NCI-H345 treated with DMSO at 0.1 percent for 48 hours (cell line): ENCODE results near the gene DPYD.

Experiments
- DNase-seq: peaks from one replicate; lab custom pipeline; 2025; ENCODE audit not compliant: unreplicated experiment; lab: John Stamatoyannopoulos, UW

The DPYD gene

DNA sequence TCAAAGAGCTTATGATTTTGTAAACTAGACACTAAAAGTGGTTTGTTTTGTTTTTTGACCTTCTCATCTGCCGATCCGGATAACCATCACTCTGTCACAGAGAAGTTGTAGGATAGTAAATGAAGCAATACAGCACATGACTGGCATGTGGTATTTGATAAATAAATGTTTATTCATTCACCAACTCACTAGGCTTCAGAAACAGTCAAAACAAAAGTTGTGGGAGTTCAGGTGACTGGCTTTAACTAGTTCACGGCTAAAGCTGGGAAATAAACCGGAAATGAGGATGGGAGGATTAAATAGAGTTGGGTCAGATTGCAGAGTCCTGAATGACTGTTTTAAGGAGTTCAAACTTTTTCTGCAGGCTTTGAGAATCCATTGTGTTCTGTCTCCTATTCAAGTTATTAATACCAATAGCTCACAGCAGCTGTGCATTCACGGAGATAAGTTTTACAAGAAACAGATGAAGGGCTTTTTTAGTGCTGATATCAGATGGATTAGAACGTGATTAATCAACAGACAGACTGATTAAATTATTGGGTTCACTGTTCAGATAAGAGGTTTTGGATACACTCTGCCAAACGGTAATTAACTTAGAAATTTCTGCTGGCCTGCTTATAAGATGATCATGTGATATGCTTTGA is 463.3 kb downstream of the DPYD start:
- no peak for DNase-seq

DNA sequence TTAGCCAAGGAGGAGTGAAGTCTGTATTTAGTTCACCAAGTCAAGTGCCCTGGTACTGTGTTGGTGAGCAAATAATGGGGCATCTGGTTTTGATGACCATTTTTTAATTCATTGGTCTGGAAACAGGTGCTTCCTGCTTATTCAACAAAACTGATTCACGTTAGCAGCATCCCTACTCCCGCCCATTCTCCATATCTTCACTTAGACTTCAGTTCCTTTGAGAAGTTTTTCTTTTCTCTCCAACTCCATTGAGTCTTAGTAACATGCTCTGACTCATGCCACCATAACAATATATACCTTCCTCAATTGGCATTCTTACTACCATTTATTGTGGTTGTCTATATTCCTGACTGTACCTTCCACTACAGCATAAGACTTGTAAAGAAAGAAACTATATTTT is 468.9 kb downstream of the DPYD start:
- DNase-seq = no peak

DNA sequence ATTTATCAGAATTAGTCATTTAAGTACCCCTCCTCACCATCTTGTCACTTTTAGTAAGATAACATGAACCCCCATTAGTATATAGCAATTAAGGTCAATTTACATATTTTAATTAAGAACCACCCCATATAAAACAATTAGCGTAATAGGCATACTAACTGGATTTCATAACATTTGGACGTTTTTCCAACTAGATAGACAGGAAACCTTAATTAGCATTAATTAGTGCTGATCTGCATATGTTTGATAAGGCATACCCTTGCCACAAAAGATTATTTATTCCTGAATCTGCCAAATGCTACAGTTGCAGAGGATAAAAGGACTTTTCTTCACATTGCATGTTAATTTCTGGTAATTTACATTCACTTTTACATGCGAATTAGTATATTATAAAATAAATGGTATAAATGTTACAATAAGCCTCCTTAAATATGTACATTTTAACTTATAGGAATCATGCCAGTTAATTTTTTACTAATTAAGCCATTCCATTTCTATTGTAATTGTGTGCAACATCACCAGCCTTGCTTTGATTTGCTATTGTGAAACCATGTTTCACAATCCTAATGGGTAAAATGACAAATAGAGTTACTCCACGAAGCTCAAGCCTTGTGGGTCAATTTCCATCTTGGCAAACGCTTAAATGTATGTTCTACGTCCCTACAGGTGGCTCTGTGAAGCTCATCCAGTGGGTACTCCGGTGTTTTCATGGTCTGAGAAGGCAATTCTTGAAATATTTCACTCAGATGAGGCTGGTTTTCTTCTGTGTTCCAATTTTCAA is 469.6 kb downstream of the DPYD start:
- DNase-seq = no peak

DNA sequence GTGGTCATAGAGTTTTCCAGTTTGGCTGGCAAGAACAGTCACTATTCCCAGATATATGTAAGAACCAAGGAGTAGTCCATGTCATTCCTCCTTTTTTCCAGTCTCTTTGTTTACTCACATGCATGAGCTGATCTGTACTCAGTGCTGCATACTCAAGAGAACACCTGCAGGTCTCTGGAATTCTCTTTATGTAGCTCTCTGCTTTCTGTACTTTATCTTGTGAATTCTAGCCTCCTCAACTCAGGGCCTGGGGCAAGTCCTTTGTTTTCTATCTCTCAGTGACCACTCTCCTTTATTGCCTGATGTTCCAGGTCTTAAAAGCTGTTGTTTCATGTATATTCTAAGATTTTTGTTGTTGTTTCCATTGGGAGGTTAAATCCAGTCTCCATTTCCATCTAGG is 478.9 kb downstream of the DPYD start:
- peak; percentile 14 for DNase-seq

DNA sequence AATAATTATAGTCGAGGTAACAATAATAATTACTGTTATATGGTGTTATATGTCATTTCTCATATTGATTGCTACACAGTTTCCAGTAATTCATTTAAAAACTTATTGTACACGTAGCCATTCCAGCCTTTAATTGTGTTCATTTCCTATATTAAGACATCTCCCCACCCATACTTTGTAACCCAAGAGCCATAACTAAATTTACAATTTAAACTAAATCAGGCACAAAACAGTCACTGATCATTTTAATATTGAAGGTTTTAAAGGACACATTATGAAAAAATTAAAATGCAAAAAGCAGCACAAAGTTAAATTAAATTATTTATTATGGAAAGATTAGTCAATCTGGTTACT is 487.0 kb downstream of the DPYD start:
- DNase-seq = no peak

DNA sequence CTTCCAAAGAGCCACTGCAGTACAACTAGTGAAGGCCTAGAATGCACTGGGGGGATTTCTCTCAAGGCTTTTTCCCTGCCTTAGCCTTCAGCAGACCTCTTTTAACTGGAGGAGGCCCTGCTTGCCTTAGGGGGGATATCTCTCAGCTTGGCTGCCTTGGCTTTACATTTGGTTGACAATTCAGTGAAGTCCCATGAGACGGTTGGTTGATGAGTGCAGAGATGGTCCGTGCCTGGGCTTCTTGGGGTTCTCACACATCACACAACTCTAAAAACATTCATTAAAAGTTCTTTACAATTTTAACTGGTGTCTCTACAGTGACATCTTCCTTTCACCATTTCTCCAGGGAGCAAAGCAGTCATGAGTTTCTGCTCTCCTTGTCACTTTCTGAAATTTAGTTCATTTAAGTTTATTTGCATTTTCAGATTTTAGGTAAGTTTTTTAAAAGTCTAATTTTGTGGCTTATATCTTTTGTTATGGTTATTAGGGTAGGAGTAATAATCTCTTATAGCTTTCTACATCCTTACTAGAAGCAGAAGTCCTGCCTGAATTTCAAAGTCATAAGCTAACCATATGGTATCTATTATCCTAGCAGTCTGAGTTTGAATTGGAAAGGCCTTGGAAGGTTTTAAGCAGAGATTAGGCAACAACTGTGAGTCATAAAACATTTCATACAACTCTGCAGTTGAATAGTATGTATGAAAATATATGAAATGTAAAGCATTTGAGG is 487.6 kb downstream of the DPYD start:
- no peak for DNase-seq

DNA sequence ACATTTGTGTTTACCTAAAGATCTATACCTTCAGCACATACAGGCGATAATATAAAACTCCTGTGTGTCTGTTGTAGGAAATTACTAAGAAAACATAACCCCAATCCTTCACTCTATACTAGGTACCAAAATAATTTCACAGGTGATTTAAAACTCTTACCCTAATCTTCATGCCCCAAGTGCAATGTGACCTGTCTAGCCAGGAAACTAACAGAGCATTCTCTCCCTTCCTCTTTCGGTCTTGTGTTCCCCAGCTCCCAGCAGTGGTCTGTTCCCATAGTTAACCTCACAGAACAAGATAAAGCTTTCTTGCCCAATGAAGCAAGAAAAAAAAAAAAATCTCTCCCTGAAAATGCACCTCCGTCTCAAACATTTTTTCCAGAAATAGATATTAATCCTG is 493.5 kb downstream of the DPYD start:
- DNase-seq = no peak

DNA sequence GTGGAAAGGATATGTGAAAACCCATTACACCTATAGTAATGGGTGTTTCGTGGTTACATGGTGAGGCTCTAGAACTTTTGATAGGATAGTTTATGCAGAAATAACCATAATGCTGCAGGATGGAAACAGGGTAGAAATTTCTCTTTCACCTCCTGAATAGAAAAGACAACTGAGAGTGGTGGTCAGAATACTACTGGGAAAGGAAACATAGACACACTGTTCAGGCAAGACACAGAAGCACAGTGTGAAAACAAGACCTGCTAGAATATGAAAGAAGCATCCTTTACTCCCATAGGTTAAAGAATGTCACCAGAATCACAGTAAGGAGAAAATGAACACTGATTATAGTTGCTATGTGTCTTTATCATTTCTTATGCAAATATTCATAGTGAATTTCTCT is 496.6 kb downstream of the DPYD start:
- DNase-seq = no peak

DNA sequence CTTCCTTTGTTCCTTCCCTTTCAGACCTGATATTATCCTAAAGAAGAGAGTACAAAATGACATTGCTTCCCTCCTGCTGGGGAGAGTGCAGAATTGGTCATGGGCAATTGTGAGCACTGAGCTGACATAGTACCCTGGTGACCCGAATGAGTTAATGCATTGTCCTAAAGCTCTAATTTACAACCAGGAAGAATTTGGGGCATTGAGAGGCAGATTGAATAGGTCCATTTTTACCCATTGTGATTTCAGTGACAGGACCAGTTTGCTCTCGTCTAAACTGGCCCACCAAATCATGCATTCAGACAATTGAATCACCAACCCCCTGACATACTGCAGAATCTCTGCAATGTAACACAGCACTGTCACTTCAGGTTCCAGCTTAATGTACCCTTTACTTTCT is 497.4 kb downstream of the DPYD start:
- DNase-seq = no peak

DNA sequence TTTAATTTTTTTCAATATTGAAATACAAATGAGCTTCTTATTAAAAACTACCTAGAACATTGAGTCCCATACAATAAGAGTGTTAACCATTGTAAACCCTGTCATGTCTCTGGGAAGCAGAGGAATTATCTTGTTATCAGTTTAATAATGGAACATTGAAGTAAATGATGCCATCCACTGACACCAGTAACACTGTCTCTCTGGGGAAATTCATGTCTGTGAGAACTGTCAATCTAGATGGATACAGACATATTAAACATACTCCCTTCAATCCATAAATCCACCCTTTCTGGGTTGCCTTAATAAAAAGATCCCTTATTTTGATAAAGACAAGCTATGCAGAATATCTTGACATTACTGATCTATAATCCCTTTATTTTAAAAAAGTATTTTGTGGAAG is 503.2 kb downstream of the DPYD start:
- DNase-seq = no peak

DNA sequence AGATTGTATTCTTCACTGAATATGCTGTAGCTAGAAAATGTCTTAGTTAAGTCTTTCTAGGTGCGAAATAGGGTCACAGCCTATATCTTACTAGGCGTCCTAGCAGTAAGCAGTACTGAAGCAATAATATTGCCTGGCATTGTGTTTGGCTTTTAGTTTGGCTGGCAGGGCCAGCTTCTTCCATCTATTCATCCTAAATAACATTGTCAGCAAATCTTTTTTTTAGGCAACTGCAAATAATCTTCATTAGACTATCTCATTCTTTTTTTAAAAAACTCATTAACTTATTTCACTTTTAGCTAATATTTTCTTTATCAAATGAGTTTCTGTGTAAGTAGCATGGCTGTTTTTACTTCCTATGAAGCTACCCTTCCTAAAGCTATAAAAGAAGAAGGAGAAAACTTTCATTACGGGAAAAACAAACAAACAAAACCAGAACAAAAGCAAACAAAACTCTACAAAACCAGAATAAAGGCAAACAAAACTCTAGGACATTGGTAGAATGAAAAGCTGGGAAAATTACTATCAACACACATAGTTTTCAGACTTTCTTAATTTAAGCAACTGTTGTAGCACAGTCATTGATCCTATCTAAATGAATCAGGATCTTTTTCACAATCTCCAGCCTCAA is 506.0 kb downstream of the DPYD start:
- no peak for DNase-seq

DNA sequence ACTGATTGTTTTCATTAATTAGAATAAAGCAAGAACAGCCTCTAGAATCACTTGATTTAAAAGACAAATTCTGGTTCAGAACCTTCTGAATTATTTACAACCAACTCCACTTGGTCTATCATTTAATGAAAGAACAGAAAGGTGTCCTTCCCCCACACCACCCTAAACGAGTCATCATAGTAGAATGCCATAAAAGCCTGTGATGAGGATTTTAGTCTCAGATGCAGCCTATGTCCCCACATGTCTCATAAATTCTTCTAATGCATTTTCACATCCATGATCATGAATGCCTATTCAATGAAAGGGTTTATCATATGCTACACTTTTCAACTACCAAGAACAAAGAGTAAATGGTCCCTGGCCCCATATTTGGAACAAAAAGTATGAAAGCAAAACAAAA is 508.1 kb downstream of the DPYD start:
- no peak for DNase-seq

DNA sequence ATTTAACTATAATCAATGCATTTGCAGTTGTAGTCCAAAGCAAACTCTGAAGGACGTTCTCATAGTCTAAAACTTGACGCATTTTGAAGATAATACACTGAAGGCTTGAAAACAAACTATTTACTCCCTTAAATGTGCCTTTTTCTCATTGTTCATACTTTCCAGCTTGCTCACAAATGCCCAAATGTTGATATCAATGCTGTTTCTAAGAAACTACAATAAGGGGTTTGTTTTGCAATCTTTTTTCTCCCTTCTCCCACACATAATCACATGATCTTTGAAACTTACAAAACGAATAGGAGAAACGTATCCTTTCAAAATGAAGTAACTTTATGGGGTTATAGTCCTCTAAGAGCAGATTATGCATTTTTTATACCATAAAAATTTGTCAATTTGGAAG is 508.7 kb downstream of the DPYD start:
- no peak for DNase-seq

DNA sequence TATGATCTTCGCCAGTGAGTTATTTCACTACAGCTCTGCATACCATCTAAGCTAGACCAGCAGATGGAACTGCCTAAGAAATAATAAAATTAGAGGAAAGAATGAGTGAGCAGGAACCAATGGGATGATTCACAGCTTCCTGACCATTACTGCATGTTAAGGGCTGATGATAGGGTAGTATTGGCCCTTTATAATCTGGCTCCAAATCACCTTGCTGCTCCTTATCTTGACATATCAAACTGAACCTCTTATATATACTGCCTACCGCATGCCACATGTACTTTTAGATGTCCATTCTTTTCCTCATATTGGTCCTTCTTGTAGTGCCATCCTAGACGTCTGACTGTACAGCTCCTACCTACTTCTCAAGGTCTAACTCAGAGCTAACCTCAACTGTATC is 524.4 kb downstream of the DPYD start:
- DNase-seq = no peak

DNA sequence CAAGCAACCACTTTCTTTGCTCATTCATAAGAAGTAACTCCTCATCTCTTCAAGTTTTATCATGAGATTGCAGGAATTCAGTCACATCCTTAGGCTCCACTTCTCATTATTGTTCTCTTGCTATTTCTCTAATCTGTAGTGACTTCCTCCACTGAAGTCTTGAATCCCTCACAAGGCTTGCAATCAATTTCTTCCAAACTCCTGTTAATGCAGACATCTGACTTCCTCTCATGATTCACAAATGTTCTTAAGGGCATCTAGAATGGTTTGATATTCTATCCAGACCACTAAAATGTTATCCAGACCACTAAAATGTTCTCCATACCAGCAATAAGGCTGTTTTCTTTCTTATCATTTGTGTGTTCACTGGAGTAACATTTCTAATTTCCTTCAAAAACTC is 528.1 kb downstream of the DPYD start:
- no peak for DNase-seq

DNA sequence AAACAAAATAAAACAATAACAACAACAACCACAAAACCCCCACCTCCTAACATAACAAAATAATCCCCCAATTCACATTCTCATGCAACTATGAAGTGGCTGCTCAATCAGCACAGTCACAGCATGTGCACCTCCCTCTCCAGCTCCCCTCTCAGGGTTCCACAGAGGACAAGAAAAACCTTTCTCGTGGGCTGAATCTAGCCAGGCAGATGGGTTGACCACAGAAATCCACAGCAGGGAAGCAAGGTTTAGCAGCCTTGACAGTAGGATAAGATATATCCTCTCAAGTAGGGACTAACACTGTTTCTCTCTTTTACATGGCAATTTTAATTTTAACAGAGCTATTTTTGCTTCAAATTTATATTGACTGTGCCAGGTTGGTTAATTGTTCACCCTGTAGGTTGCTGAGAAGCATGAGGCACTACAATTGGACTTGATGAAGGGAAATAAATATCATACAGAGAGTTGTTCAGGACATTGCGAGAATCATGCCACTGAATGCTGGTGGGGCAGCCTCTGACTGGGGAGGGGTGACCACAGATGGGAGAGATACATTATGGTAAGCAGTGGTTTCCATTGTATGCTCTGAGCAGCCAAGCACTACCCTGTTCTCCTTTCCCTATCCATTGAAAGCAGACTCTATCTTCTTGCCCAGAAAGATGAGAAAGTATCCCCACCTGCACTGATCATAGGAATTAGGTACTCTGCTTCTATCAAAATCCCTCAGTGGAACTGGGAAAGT is 535.1 kb downstream of the DPYD start:
- no peak for DNase-seq

DNA sequence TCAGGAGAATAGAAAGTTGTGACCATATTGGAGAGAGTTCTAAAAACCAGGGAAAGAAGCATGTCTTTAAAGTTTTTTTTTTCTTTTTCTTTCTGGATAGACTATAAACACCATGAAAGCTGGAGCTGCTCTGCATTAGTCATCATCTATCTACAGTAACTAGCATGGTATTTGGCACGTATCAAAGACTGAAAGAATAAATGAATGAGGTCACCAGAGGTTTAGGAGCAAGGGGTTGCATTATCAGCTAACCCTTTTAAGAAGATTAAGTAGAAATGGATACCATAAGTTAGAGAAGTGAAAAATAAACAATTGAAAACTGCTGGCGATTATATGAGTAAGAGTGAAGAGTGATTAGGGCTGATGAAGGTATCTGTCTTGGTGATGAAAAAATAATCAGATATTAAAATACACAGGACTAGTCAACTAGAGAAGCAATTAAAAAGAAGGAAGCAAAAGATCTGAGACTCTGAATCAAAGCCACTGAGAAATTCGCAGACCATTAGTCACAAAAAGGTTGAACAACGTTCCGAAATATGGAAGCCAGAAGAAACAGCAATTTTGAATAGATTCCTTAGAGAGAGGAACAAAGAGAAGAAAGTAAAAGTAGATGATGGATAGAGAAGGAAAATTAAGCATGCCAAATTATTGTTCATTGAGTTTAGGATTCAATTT is 536.4 kb downstream of the DPYD start:
- DNase-seq = no peak

DNA sequence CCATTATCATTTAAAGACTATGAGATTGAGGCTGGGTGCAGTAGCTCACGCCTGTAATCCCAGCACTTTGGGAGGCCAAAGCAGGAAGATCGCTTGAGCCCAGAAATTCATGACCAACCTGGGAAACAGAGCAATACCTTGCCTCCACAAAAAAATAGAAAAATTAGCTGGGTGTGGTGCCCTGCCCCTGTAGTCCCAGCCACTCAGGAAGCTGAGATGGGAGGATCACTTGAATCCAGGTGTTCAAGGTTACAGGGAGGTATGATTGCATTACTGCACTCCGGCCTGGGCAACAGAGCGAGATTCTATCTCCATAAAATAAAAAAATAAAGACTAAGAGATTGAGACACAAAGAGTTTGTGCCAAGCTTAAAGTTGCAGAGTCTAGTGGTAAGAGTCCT is 537.0 kb downstream of the DPYD start:
- no peak for DNase-seq

DNA sequence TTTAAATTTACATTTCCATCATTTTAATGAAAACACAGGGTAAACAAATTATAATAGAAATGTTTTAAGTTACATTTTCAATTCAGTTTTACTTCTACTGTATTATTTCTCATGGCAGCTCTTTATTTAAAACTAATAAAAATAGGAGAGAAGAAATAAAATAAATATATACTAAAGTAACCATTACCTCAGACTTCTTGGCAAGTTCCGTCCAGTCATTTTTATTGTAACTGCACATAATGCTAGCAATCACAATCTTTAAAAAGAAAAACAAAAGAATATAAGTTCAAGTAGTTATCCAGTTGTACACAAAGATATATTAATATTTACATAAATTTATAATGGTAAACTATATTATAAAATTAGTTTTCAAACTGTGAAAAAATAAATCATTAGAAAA is 538.6 kb downstream of the DPYD start:
- DNase-seq = no peak

DNA sequence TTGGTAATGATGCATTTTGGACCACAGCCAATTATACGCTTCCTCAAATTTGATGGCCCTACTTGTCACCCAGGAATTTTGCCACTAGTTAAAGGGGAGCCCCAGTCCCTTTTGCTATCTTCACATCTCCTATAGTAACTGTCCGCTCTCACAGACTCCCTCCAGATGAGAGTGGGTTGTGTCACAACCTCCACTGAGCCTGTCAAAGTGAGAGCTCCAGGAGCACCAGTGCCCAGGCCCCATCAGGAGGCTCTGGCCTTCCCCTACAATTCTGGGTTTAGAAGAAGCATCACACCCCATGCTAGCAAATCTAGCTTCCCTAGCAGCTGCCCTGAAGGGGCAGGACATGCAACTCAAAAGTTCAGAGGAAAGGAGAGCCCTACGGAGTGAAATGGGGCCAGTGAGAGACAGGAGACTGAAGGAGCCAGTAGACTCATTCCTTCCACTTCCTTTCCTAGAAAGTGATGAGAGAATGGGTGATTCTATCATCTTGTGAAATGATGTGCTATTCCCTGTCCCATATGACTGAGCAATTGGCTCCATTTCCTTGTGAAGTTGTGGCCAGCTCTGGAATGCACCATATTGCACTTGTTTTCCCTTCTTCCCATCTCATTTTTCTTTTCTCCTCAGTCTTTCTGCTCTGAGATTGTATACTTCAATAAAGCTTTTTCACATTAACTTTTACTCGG is 541.3 kb downstream of the DPYD start:
- DNase-seq = no peak
